Trophoblast cell (in vitro differentiated cells and primary cell): ENCODE results near the gene PCP2.

Source experiments
- DNase-seq, 2 donors: peaks; one replicate each; pipeline ENCODE4 v3.0.0-alpha.2; 2016
- H2AFZ ChIP-seq: 2 replicates; pipeline ENCODE4 v1.6.1; 2013; ENCODE audit warnings: low read length, moderate library complexity, mild to moderate bottlenecking; ENCODE audit not compliant: insufficient read depth, poor library complexity
- H2AK5ac ChIP-seq: 2 replicates; pipeline ENCODE4 v1.6.1; 2013; ENCODE audit warnings: mild to moderate bottlenecking, low read length
- H2BK120ac ChIP-seq: 2 replicates; pipeline ENCODE4 v1.6.1; 2013; ENCODE audit warnings: low read length, mild to moderate bottlenecking, moderate library complexity; ENCODE audit not compliant: insufficient read depth, poor library complexity
- H2BK12ac ChIP-seq: 2 replicates; pipeline ENCODE4 v1.6.1; 2013; ENCODE audit warnings: mild to moderate bottlenecking, low read length, moderate library complexity
- H2BK5ac ChIP-seq: 2 replicates; pipeline ENCODE4 v1.6.1; 2013; ENCODE audit warnings: low read length, low read depth, moderate library complexity, mild to moderate bottlenecking; ENCODE audit not compliant: poor library complexity
- H3K14ac ChIP-seq: 2 replicates; pipeline ENCODE4 v1.6.1; 2013; ENCODE audit warnings: mild to moderate bottlenecking, low read length
- H3K18ac ChIP-seq: 2 replicates; pipeline ENCODE4 v1.6.1; 2013; ENCODE audit warnings: mild to moderate bottlenecking, low read length
- H3K23ac ChIP-seq: 2 replicates; pipeline ENCODE4 v1.6.1; 2013; ENCODE audit warnings: low read length
- H3K27ac ChIP-seq: 2 replicates; pipeline ENCODE4 v1.5.1; 2013; ENCODE audit warnings: low read depth, mild to moderate bottlenecking, inconsistent platforms, low read length, moderate library complexity
- H3K27me3 ChIP-seq: 2 replicates; pipeline ENCODE4 v1.6.1; 2013; ENCODE audit warnings: inconsistent platforms, mild to moderate bottlenecking, low read length, moderate library complexity; ENCODE audit not compliant: insufficient read depth
- H3K36me3 ChIP-seq, 2 experiments: 1 replicate in 1 of 2; 2 replicates in 1 of 2; pipeline ENCODE4 v1.6.1; 2013; ENCODE audit warnings: low read length in 2 of 2, mild to moderate bottlenecking in 2 of 2, moderate library complexity in 1 of 2; ENCODE audit not compliant: insufficient read depth in 2 of 2, control insufficient read depth in 1 of 2
- H3K4ac ChIP-seq: 2 replicates; pipeline ENCODE4 v1.6.1; 2013; ENCODE audit warnings: low read depth, mild to moderate bottlenecking, low read length, moderate library complexity
- H3K4me1 ChIP-seq, 2 experiments: 1 replicate in 1 of 2; 2 replicates in 1 of 2; pipeline ENCODE4 v1.6.1; 2013; ENCODE audit warnings: low read length in 2 of 2, mild to moderate bottlenecking in 2 of 2, moderate library complexity in 1 of 2; ENCODE audit not compliant: insufficient read depth in 2 of 2, control insufficient read depth in 1 of 2
- H3K4me2 ChIP-seq: 2 replicates; pipeline ENCODE4 v1.6.1; 2013; ENCODE audit warnings: inconsistent platforms, mild to moderate bottlenecking, low read length, moderate library complexity
- H3K4me3 ChIP-seq: 2 replicates; pipeline ENCODE4 v1.5.1; 2013; ENCODE audit warnings: mild to moderate bottlenecking, low read depth, low read length, inconsistent platforms
- H3K79me1 ChIP-seq: one replicate; pipeline ENCODE4 v1.6.1; 2013; ENCODE audit warnings: low read length
- H3K79me2 ChIP-seq: 2 replicates; pipeline ENCODE4 v1.6.1; 2013; ENCODE audit warnings: low read length, mild to moderate bottlenecking; ENCODE audit not compliant: control insufficient read depth, insufficient read depth, poor library complexity
- H3K9ac ChIP-seq: 2 replicates; pipeline ENCODE4 v1.6.1; 2013; ENCODE audit warnings: mild to moderate bottlenecking, low read length
- H3K9me3 ChIP-seq: 2 replicates; pipeline ENCODE4 v1.6.1; 2013; ENCODE audit warnings: low read depth, mild to moderate bottlenecking, control low read depth, inconsistent platforms, low read length; ENCODE audit not compliant: insufficient read depth
- H4K12ac ChIP-seq: 2 replicates; pipeline ENCODE4 v1.6.1; 2013; ENCODE audit warnings: low read depth, mild to moderate bottlenecking, low read length, moderate library complexity
- H4K8ac ChIP-seq: 2 replicates; pipeline ENCODE4 v1.6.1; 2013; ENCODE audit warnings: low read depth, mild to moderate bottlenecking, low read length, moderate library complexity
- H4K91ac ChIP-seq: one replicate; pipeline ENCODE4 v1.6.1; 2013; ENCODE audit warnings: low read depth, mild to moderate bottlenecking, low read length, moderate library complexity
- WGBS: extraction: QIAGEN DNeasy Blood & Tissue Kit; methylation state at CpG from one replicate; pipeline ENCODE4 v1.1.7; 2013; ENCODE audit warnings: missing lambda C conversion rate; ENCODE audit not compliant: insufficient read length, insufficient coverage; ENCODE audit errors: extremely low coverage; 5-methylcytosine and 5-hydroxymethylcytosine counted together

PCP2 gene

DNA sequence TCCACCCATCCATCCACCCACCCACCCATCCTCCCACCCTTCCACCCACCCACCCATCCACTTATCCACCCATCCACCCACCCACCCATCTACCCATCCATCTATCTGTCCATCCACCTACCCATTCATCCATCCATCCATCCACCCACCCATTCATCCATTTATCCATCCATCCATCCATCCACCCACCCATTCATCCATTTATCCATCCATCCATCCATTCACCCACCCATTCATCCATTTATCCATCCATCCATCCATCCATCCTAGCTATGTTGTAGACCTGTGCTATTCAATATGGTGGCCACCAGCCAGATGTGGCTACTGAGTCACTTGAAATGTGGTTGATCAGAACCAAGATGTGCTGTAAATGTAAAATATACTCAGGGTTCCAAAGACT is 32.8 kb downstream of the PCP2 start:
- Histone ChIP-seq H3K18ac (no peak overlapping the region), H3K79me1 (peaks cover 4% of the 10 kb centered on the region), H2BK5ac (no peak overlapping the region), H2AK5ac (no peak overlapping the region), H2BK120ac (no peak overlapping the region), H3K4me1 (peaks cover 6 to 10% of the 10 kb centered on the region in 2 experiments), H3K23ac (no peak overlapping the region), H2BK12ac (no peak overlapping the region), H3K4me3 (no peak overlapping the region), H2AFZ (no peak overlapping the region), H3K9me3 (no peaks in the 10 kb centered on the region), H3K36me3 (no peaks in the 10 kb centered on the region), H3K9ac (no peak overlapping the region), H4K12ac (no peak overlapping the region), H3K4ac (no peak overlapping the region), H4K91ac (no peak overlapping the region), H3K14ac (no peak overlapping the region), H3K4me2 (no peak overlapping the region), H3K27me3 (no peaks in the 10 kb centered on the region), H3K79me2 (peaks cover 3% of the 10 kb centered on the region), H4K8ac (no peak overlapping the region), H3K27ac (no peak overlapping the region)
- no peak for DNase-seq

DNA sequence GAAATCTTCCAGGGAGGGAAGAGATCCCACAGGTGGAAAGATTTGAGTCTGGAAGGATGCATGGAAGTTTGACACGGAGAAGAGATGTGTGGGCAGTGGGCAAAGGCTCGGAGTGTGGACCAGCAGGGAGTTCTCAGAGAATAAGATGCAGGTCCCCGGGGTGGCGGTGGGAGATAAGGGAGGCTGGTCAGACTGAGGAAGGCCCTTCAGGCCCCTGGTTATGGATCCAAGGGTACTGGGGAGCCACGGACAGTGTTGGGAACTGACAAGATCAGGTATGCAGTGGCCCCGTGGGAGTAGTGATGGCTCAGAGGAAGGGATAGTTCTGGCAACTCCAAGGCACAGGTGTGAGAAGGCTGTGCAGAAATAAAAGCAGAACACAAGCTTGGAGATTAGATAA is 35.3 kb downstream of the PCP2 start:
- H3K23ac ChIP-seq = no peak overlapping the region
- no peaks in the 10 kb centered on the region for H3K27me3 ChIP-seq
- no peaks in the 10 kb centered on the region for H3K36me3 ChIP-seq
- H3K4me3 ChIP-seq = no peak overlapping the region
- WGBS = no CpG with 5 or more reads among the region's 6 CpGs
- no peak overlapping the region for H2AK5ac ChIP-seq
- peaks cover 4% of the 10 kb centered on the region for H3K79me1 ChIP-seq
- H2BK120ac ChIP-seq = no peak overlapping the region
- H3K14ac ChIP-seq = no peak overlapping the region
- no peak overlapping the region for H3K9ac ChIP-seq
- no peak overlapping the region for H4K12ac ChIP-seq
- no peak for DNase-seq
- no peak overlapping the region for H3K27ac ChIP-seq
- H2BK12ac ChIP-seq = no peak overlapping the region
- H3K4me1 ChIP-seq = peaks cover 6 to 10% of the 10 kb centered on the region in 2 experiments
- no peaks in the 10 kb centered on the region for H3K9me3 ChIP-seq
- H4K91ac ChIP-seq = no peak overlapping the region
- H3K18ac ChIP-seq = no peak overlapping the region
- H4K8ac ChIP-seq = no peak overlapping the region
- H3K4me2 ChIP-seq = no peak overlapping the region
- no peak overlapping the region for H2AFZ ChIP-seq
- no peak overlapping the region for H2BK5ac ChIP-seq
- H3K79me2 ChIP-seq = peaks cover 3% of the 10 kb centered on the region
- no peak overlapping the region for H3K4ac ChIP-seq

DNA sequence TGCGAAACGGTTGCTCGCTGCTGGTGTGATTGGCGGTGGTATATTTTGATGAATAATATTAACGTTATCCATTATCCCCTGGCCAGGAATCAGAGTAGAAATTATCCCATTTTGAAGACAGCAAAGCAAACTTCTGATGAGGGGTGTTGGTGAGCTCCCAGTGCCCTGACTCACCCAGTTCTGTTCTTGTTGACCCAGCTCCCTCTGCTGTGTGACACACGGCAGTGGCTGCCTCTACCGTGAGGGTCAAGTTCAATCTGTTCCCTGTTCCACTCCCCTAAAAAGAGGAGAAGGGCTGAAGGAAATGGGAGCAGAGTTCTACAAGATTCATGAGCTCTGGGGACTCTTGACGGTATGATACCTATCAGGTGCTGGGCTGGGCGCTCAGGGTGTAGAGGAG is 35.8 kb downstream of the PCP2 start:
- H3K36me3 ChIP-seq = no peaks in the 10 kb centered on the region
- DNase-seq = no peak
- WGBS = no CpG with 5 or more reads among the region's 9 CpGs

DNA sequence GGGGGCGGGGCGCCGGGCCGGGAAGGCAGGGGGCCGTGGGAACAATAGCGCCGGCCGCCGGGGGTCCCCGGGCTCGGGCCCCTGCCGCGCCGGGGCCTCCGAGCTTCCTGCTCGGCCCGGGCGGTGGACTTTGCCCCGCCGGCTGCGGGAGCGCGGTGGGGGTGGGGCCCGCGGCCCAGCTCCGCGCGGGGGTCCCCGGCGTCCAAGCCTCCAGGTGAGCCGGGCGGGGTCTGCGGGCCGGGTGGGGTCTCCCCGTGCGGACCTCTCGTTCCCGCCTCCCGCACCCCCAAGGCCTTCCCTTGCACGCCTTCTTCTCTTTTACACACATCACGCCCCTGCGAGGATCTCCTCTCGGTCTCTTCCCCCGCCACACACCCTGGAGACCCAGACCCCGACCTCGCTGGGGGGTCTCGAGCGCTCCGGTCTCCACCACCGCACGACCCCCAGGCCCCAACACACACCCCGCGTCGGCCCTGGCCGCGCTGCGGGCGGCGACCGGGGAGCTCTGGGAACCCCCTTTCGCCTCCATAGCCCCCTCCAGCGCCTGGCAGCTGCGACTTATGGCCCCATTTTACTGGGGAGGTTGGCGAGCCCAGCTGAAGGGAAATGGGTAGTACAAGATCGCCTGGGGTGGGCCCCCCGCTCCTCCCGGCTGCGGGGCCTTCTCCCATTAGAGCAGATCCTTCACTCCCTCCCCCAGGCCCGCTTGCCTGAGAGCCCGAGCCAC is 37.1 kb downstream of the PCP2 start:
- peak overlapping the region; percentile 70 for H3K4ac ChIP-seq
- H3K36me3 ChIP-seq = no peaks in the 10 kb centered on the region
- H3K27ac ChIP-seq = no peak overlapping the region
- no peak overlapping the region for H2BK12ac ChIP-seq
- H2BK120ac ChIP-seq = peak overlapping the region; percentile 24
- peak overlapping the region; percentile 83 for H3K4me3 ChIP-seq
- H2BK5ac ChIP-seq = no peak overlapping the region
- no peak for DNase-seq
- H4K8ac ChIP-seq = peak overlapping the region; percentile 58
- H3K18ac ChIP-seq = peak overlapping the region; percentile 30
- H3K9me3 ChIP-seq = no peaks in the 10 kb centered on the region
- peak overlapping the region; percentile 59 for H2AK5ac ChIP-seq
- peak overlapping the region; percentile 72 for H4K12ac ChIP-seq
- H3K4me1 ChIP-seq = peaks cover 6 to 8% of the 10 kb centered on the region in 2 experiments
- WGBS = no CpG with 5 or more reads among the region's 70 CpGs
- H3K27me3 ChIP-seq = no peaks in the 10 kb centered on the region
- H3K14ac ChIP-seq = peak overlapping the region; percentile 40
- peak overlapping the region; percentile 89 for H3K4me2 ChIP-seq
- peak overlapping the region; percentile 49 for H2AFZ ChIP-seq
- H3K23ac ChIP-seq = no peak overlapping the region
- peaks cover 4% of the 10 kb centered on the region for H3K79me1 ChIP-seq
- peaks cover 3% of the 10 kb centered on the region for H3K79me2 ChIP-seq
- H3K9ac ChIP-seq = peak overlapping the region; percentile 19
- peak overlapping the region; percentile 5 for H4K91ac ChIP-seq

More for the DNA sequence above, 35.8 kb downstream of the PCP2 start:
- no peak overlapping the region for H3K9ac ChIP-seq
- H3K18ac ChIP-seq = no peak overlapping the region
- no peak overlapping the region for H3K23ac ChIP-seq
- H3K79me2 ChIP-seq = peaks cover 3% of the 10 kb centered on the region
- H3K4me2 ChIP-seq = no peak overlapping the region
- H2AFZ ChIP-seq = no peak overlapping the region
- H4K12ac ChIP-seq = no peak overlapping the region
- peaks cover 6 to 8% of the 10 kb centered on the region in 2 experiments for H3K4me1 ChIP-seq
- H3K9me3 ChIP-seq = no peaks in the 10 kb centered on the region
- no peak overlapping the region for H3K27ac ChIP-seq
- H3K4me3 ChIP-seq = no peak overlapping the region
- H3K27me3 ChIP-seq = no peaks in the 10 kb centered on the region
- no peak overlapping the region for H2BK120ac ChIP-seq
- H3K14ac ChIP-seq = no peak overlapping the region
- no peak overlapping the region for H3K4ac ChIP-seq
- H2BK5ac ChIP-seq = no peak overlapping the region
- no peak overlapping the region for H4K8ac ChIP-seq
- no peak overlapping the region for H4K91ac ChIP-seq
- H2AK5ac ChIP-seq = no peak overlapping the region
- H2BK12ac ChIP-seq = no peak overlapping the region
- H3K79me1 ChIP-seq = peaks cover 4% of the 10 kb centered on the region
